ENCODE data around the gene TRAPPC10. TPM values are rescaled to one million over a fixed set of nuclear protein-coding genes. Genes with fewer than 3 reads are reported as not detected.

Gene TRAPPC10
- total RNA-seq, 1 experiment from 2014 or later, result 39.3 TPM

GRCh38 chr21:43994085-43994484 is 18.0 kb upstream of the TRAPPC10 start:
- CTCF ChIA-PET, result no interaction called here
- Mint-ChIP-seq H3K4me3 (ENCODE audit: unreplicated experiment) (no peak overlapping the region), H3K27me3 (ENCODE audit: insufficient read depth, unreplicated experiment) (no peaks in the 10 kb centered on the region), H3K9me3 (ENCODE audit: unreplicated experiment) (peaks cover 11% of the 10 kb centered on the region), H3K27ac (ENCODE audit: low read depth, unreplicated experiment) (no peak overlapping the region), H3K36me3 (ENCODE audit: insufficient read depth, unreplicated experiment) (peaks cover 4% of the 10 kb centered on the region), H3K4me1 (ENCODE audit: insufficient read depth, unreplicated experiment) (no peaks in the 10 kb centered on the region)
- intact Hi-C loops (cut with micrococcal nuclease), result no loop called here
- BruUV-seq (replicated peaks), result no TSS peak
- no peak for DNase-seq (ENCODE audit: unreplicated experiment)
- POLR2A ChIA-PET, result interaction anchor here (1.4 kb wide), 1 partner anchor 18 kb away, joined by 4 read pairs; the partner anchor contains the start of gene TRAPPC10
- TF ChIP-seq, protein P1, sequence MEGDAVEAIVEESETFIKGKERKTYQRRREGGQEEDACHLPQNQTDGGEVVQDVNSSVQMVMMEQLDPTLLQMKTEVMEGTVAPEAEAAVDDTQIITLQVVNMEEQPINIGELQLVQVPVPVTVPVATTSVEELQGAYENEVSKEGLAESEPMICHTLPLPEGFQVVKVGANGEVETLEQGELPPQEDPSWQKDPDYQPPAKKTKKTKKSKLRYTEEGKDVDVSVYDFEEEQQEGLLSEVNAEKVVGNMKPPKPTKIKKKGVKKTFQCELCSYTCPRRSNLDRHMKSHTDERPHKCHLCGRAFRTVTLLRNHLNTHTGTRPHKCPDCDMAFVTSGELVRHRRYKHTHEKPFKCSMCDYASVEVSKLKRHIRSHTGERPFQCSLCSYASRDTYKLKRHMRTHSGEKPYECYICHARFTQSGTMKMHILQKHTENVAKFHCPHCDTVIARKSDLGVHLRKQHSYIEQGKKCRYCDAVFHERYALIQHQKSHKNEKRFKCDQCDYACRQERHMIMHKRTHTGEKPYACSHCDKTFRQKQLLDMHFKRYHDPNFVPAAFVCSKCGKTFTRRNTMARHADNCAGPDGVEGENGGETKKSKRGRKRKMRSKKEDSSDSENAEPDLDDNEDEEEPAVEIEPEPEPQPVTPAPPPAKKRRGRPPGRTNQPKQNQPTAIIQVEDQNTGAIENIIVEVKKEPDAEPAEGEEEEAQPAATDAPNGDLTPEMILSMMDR (IDR thresholded peaks at IDR 0.05; ENCODE audit: unreplicated experiment), result no peak

GRCh38 chr21:43994646-43995045 is 17.5 kb upstream of the TRAPPC10 start:
- ChIA-PET POLR2A (interaction anchor here (1.4 kb wide), 1 partner anchor 18 kb away, joined by 4 read pairs; the partner anchor contains the start of gene TRAPPC10), CTCF (no interaction called here)
- no peak for DNase-seq (ENCODE audit: unreplicated experiment)
- Mint-ChIP-seq H3K4me3 (ENCODE audit: unreplicated experiment) (no peak overlapping the region), H3K9me3 (ENCODE audit: unreplicated experiment) (peaks cover 11% of the 10 kb centered on the region), H3K4me1 (ENCODE audit: insufficient read depth, unreplicated experiment) (no peaks in the 10 kb centered on the region), H3K27ac (ENCODE audit: low read depth, unreplicated experiment) (no peak overlapping the region), H3K27me3 (ENCODE audit: insufficient read depth, unreplicated experiment) (no peaks in the 10 kb centered on the region), H3K36me3 (ENCODE audit: insufficient read depth, unreplicated experiment) (no peaks in the 10 kb centered on the region)
- no TSS peak for BruUV-seq (replicated peaks)
- intact Hi-C loops (cut with micrococcal nuclease), result no loop called here
- TF ChIP-seq, protein P1 (IDR thresholded peaks at IDR 0.05; ENCODE audit: unreplicated experiment), result no peak

- H3K27ac Mint-ChIP-seq (ENCODE audit: low read depth, unreplicated experiment), result no peak overlapping the region
- no peak overlapping the region for H3K4me3 Mint-ChIP-seq (ENCODE audit: unreplicated experiment)
- no peaks in the 10 kb centered on the region for H3K4me1 Mint-ChIP-seq (ENCODE audit: insufficient read depth, unreplicated experiment)
- TF ChIP-seq, protein P1 (IDR thresholded peaks at IDR 0.05; ENCODE audit: unreplicated experiment), result no peak
- H3K36me3 Mint-ChIP-seq (ENCODE audit: insufficient read depth, unreplicated experiment), result no peaks in the 10 kb centered on the region
- H3K9me3 Mint-ChIP-seq (ENCODE audit: unreplicated experiment), result peaks cover 11% of the 10 kb centered on the region
- ChIA-PET POLR2A (interaction anchor here (0.6 kb wide), 1 partner anchor 16 kb away, joined by 3 read pairs; the partner anchor contains the start of gene TRAPPC10), CTCF (interaction anchor here (0.6 kb wide), 1 partner anchor 211 kb away, joined by 3 read pairs; no protein-coding TSS in a partner anchor)
- no TSS peak for BruUV-seq (replicated peaks)
- intact Hi-C loops (cut with micrococcal nuclease), result no loop called here
- no peaks in the 10 kb centered on the region for H3K27me3 Mint-ChIP-seq (ENCODE audit: insufficient read depth, unreplicated experiment)
- no peak for DNase-seq (ENCODE audit: unreplicated experiment)
Observed at GRCh38 chr21:43995521-43996105, 16.5 kb upstream of the TRAPPC10 start.

GRCh38 chr21:43997766-43998742 is 14.1 kb upstream of the TRAPPC10 start:
- CTCF ChIA-PET, result no interaction called here
- H3K4me3 Mint-ChIP-seq (ENCODE audit: unreplicated experiment), result no peak overlapping the region
- H3K36me3 Mint-ChIP-seq (ENCODE audit: insufficient read depth, unreplicated experiment), result no peaks in the 10 kb centered on the region
- intact Hi-C loops (cut with micrococcal nuclease), result no loop called here
- H3K27me3 Mint-ChIP-seq (ENCODE audit: insufficient read depth, unreplicated experiment), result no peaks in the 10 kb centered on the region
- no peaks in the 10 kb centered on the region for H3K4me1 Mint-ChIP-seq (ENCODE audit: insufficient read depth, unreplicated experiment)
- no peak overlapping the region for H3K27ac Mint-ChIP-seq (ENCODE audit: low read depth, unreplicated experiment)
- peaks cover 11% of the 10 kb centered on the region for H3K9me3 Mint-ChIP-seq (ENCODE audit: unreplicated experiment)
- BruUV-seq (replicated peaks), result no TSS peak
- TF ChIP-seq, protein P1 (IDR thresholded peaks at IDR 0.05; ENCODE audit: unreplicated experiment), result no peak
- POLR2A ChIA-PET, result interaction anchor here (1.3 kb wide), 1 partner anchor 16 kb away, joined by 4 read pairs; no protein-coding TSS in a partner anchor
- DNase-seq (ENCODE audit: unreplicated experiment), result no peak

Data from MCF 10A (cell line).